Measurements from ENCODE around the gene DTX3L. TPM values are rescaled to one million over a fixed set of nuclear protein-coding genes. Genes with fewer than 3 reads are reported as not detected.
A peak's percentile ranks its signal among the peaks of the same experiment; 100 is the strongest.

The DTX3L gene
- total and polyA plus RNA-seq, 2 experiments from 2014 or later: 1.8 to 6.8 TPM

- TF ChIP-seq CTCF (conservative IDR thresholded peaks at IDR 0.05; ENCODE audit: low read depth in 2 of 2): no peak
- TF ChIP-seq ZNF331 (CRISPR knock-in tag; IDR thresholded peaks at IDR 0.05; ENCODE audit: low read depth): no peak
Observed at GRCh38 chr3:122612696-122613095, 48.6 kb downstream of the DTX3L start (continued).

- no peaks in the 10 kb centered on the region for H3K9me2 ChIP-seq (ENCODE audit: insufficient read depth)
- Mint-ChIP-seq H3K4me3 (no peak overlapping the region), H3K4me1 (peaks cover 8% of the 10 kb centered on the region; the same call in 2 of the 3 replicates), H3K36me3 (ENCODE audit: low read depth) (no peaks in the 10 kb centered on the region), H3K27ac (no peak overlapping the region), H3K27me3 (ENCODE audit: insufficient read depth, low read depth, poor library complexity) (no peaks in the 10 kb centered on the region), H3K9me3 (no peaks in the 10 kb centered on the region)
- H3K4me1 ChIP-seq (ENCODE audit: insufficient read depth): peaks cover 7% of the 10 kb centered on the region
- H3K4me3 ChIP-seq: no peak overlapping the region
- H3K36me3 ChIP-seq (ENCODE audit: insufficient read depth): no peaks in the 10 kb centered on the region
- no peak overlapping the region for H3K4me2 ChIP-seq
- H3K27ac ChIP-seq (ENCODE audit: low read depth): no peak overlapping the region
- no peaks in the 10 kb centered on the region for H3K27me3 ChIP-seq (ENCODE audit: insufficient read depth)
- DNase-seq (ENCODE audit: low spot score) (peak; percentile 17), ATAC-seq (peak; percentile 60)
- H3K79me2 ChIP-seq (replicated peaks; ENCODE audit: insufficient read depth): no peaks in the 10 kb centered on the region
- TF ChIP-seq REST (IDR thresholded peaks at IDR 0.05; ENCODE audit: unreplicated experiment): no peak
- TF ChIP-seq JUNB (IDR thresholded peaks at IDR 0.05; ENCODE audit: unreplicated experiment): no peak
- TF ChIP-seq CREB1 (CRISPR knock-in tag; IDR thresholded peaks at IDR 0.05; ENCODE audit: low read depth): no peak
- TF ChIP-seq POLR2AphosphoS5 (IDR thresholded peaks at IDR 0.05; ENCODE audit: low read depth): no peak
- TF ChIP-seq ZNF462 (CRISPR knock-in tag; IDR thresholded peaks at IDR 0.05): no peak
- no peak for TF ChIP-seq ZNF331 (CRISPR knock-in tag; IDR thresholded peaks at IDR 0.05; ENCODE audit: low read depth)
- no peak for TF ChIP-seq EZH2phosphoT487 (IDR thresholded peaks at IDR 0.05; ENCODE audit: unreplicated experiment)
- no peak for TF ChIP-seq NANOG (IDR thresholded peaks at IDR 0.05; ENCODE audit: borderline replicate concordance)
- no peak for TF ChIP-seq ETS1 (IDR thresholded peaks at IDR 0.05)
- TF ChIP-seq ZNF114 (CRISPR knock-in tag; IDR thresholded peaks at IDR 0.05): no peak
- no peaks in the 10 kb centered on the region for H4K20me1 ChIP-seq (replicated peaks; ENCODE audit: insufficient read depth)
- peak overlapping the region; percentile 54 for H2AFZ ChIP-seq
- no peaks in the 10 kb centered on the region for H3F3A ChIP-seq (replicated peaks; ENCODE audit: low read depth)
Observed at GRCh38 chr3:122615303-122615702, 51.2 kb downstream of the DTX3L start.
